A673 (cell line): ENCODE results near the gene TAF6. TPM values are rescaled to one million over a fixed set of nuclear protein-coding genes. Genes with fewer than 3 reads are reported as not detected.

Experiments used
- BruUV-seq: library from RNA; stranded (reverse); fragments of 400-500 nt; replicated peaks from 2 replicates; lab custom pipeline; 2021; lab: Mats Ljungman, UMichigan
- CTCF ChIA-PET: fragments of 300-600 bp; sonication (Branson Sonifier 250); formaldehyde crosslinking; loops from one replicate; lab custom pipeline; 2022; ENCODE audit warnings: antibody characterized with exemption; lab: Charles Lee
- POLR2A ChIA-PET: fragments of 300-600 bp; sonication (Branson Sonifier 250); formaldehyde crosslinking; loops from one replicate; lab custom pipeline; 2022; ENCODE audit warnings: antibody characterized with exemption; ENCODE audit not compliant: low non-redundant PET; lab: Charles Lee
- DNase-seq: peaks from one replicate; pipeline ENCODE4 v3.0.0-alpha.2; 2015; ENCODE audit warnings: low spot score
- H3K27ac ChIP-seq: fragments of 200-600 bp; sonication (generic); 2 replicates; pipeline ENCODE4 v1.5.1; 2016; ENCODE audit warnings: mixed run types, low read depth, mild to moderate bottlenecking, mixed read lengths, antibody characterized with exemption, low read length; ENCODE audit not compliant: poor library complexity, severe bottlenecking
- H3K27me3 ChIP-seq: fragments of 200-600 bp; sonication (generic); replicated peaks from 2 replicates; pipeline ENCODE4 v1.6.1; 2017; ENCODE audit warnings: mixed run types, low read depth, mild to moderate bottlenecking, mixed read lengths, antibody characterized with exemption, low read length; ENCODE audit not compliant: insufficient read depth, poor library complexity
- H3K36me3 ChIP-seq: fragments of 200-600 bp; sonication (generic); 2 replicates; pipeline ENCODE4 v1.6.1; 2016; ENCODE audit warnings: mixed run types, mild to moderate bottlenecking, mixed read lengths, antibody characterized with exemption, low read length; ENCODE audit not compliant: insufficient read depth, poor library complexity, severe bottlenecking
- H3K4me1 ChIP-seq: fragments of 200-600 bp; sonication (generic); 2 replicates; pipeline ENCODE4 v1.6.1; 2017; ENCODE audit warnings: mixed run types, mild to moderate bottlenecking, mixed read lengths, antibody characterized with exemption, low read length; ENCODE audit not compliant: insufficient read depth, poor library complexity, severe bottlenecking
- H3K4me3 ChIP-seq: fragments of 200-600 bp; sonication (generic); 2 replicates; pipeline ENCODE4 v1.5.1; 2016; ENCODE audit warnings: low read depth, mixed run types, mild to moderate bottlenecking, mixed read lengths, low read length; ENCODE audit not compliant: poor library complexity, severe bottlenecking
- H3K9me3 ChIP-seq: fragments of 200-600 bp; sonication (generic); 2 replicates; pipeline ENCODE4 v1.6.1; 2016; ENCODE audit warnings: mixed run types, low read depth, mild to moderate bottlenecking, mixed read lengths, antibody characterized with exemption, low read length; ENCODE audit not compliant: poor library complexity, severe bottlenecking
- CTCF ChIP-seq: fragments of 300-800, 200-600 bp; sonication (generic); conservative IDR thresholded peaks from 2 replicates; pipeline ENCODE4 v1.5.1; 2017; ENCODE audit warnings: low read depth, mild to moderate bottlenecking, antibody characterized with exemption, low read length, moderate library complexity, mixed read lengths
- EZH2 ChIP-seq: fragments of 200-600 bp; sonication (generic); IDR thresholded peaks from 2 replicates; pipeline ENCODE4 v1.6.1; 2017; ENCODE audit warnings: borderline replicate concordance, low read depth, mild to moderate bottlenecking, mixed read lengths, antibody characterized with exemption, low read length; ENCODE audit not compliant: poor library complexity, severe bottlenecking
- intact Hi-C: fragments of 100-400 bp; cut with micrococcal nuclease; formaldehyde crosslinking; loops from one replicate; pipeline ENCODE4 v1.10.0; 2022; ENCODE audit not compliant: unreplicated experiment
- total RNA-seq: library from RNA; stranded (reverse); gene quantifications from 2 replicates; pipeline ENCODE4 v1.2.3, GENCODE V29; 2021

TAF6 gene
- total RNA-seq, 1 experiment from 2014 or later: 97.3 TPM

DNA sequence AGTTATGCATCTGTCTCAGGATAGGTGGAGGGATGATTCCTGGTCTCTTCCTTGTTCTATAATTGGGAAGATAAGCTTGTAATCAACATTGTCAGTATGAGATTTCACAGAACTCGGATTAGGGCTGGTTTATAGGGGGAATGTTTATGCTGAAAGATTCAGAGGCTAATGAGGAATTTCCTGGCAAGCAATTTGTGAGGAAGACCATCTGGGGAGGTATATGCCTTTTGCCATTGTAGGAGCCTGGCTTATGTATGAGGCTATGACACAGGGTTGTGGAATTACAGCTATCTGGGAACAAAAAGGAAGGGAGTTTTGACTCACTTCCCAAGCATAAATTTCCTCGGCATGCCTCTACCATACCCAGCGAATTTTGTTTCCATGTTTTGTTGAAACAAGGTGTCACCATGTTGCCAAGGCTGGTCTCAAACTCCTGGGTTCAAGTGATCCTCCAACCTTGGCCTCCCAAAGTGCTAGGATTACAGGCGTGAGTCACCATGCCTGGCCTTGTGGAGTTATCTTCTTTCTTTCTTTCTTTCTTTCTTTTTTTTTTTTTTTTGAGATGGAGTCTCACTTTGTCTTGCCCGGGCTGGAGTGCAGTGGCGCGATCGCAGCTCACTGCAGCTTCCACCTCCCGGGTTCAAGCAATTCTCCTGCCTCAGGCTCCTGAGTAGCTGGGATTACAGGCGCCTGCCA is 32.0 kb downstream of the TAF6 start:
- Histone ChIP-seq H3K4me3 (no peak overlapping the region), H3K4me1 (peaks cover 39% of the 10 kb centered on the region), H3K9me3 (no peaks in the 10 kb centered on the region), H3K27me3 (no peaks in the 10 kb centered on the region), H3K36me3 (peaks cover 22% of the 10 kb centered on the region), H3K27ac (peak overlapping the region; percentile 91)
- no TSS peak for BruUV-seq
- intact Hi-C loops: no loop called here
- ChIA-PET CTCF (no interaction called here), POLR2A (interaction anchor here (0.6 to 0.7 kb wide), 2 partner anchors 11 to 42 kb away, joined by 3 read pairs; no protein-coding TSS in a partner anchor)
- no peak for TF ChIP-seq CTCF
- no peak for TF ChIP-seq EZH2
- peak; percentile 98 for DNase-seq

DNA sequence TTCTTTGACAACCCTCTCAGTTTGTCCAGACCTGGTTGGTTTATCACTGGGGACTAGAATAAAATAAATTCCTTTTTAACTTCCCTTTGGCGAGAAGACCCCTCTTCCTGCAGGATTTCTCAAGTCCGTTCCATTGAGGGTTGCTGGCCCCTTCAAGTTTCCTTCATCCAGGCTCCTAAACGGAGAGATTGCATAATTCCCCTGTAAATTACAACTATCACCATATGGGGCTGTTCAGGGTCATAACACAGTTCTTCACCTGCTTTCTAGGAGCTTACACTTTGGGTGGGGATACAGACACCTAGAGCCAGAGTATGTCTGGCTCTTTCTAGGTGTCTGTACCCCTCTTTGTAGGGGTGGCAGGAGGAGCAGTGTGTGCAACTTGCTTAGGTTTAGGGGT is 33.6 kb downstream of the TAF6 start:
- Histone ChIP-seq H3K4me3 (no peak overlapping the region), H3K27ac (no peak overlapping the region), H3K27me3 (no peaks in the 10 kb centered on the region), H3K36me3 (peaks cover 5% of the 10 kb centered on the region), H3K4me1 (peaks cover 34% of the 10 kb centered on the region), H3K9me3 (no peaks in the 10 kb centered on the region)
- no TSS peak for BruUV-seq
- intact Hi-C loops: no loop called here
- ChIA-PET CTCF (no interaction called here), POLR2A (no interaction called here)
- DNase-seq: no peak
- no peak for TF ChIP-seq CTCF
- TF ChIP-seq EZH2: no peak

- DNase-seq: no peak
- ChIA-PET POLR2A (interaction anchor here (0.6 kb wide), 1 partner anchor 262 kb away, joined by 11 read pairs; no protein-coding TSS in a partner anchor), CTCF (interaction anchor here (0.6 kb wide), 1 partner anchor 18 kb away, joined by 4 read pairs; the partner anchor contains the start of genes AP4M1 and MCM7)
- no peak for TF ChIP-seq EZH2
- no peak for TF ChIP-seq CTCF
- no TSS peak for BruUV-seq
- H3K36me3 ChIP-seq: peaks cover 22% of the 10 kb centered on the region
- intact Hi-C loops: loop anchor here (5.0 kb wide), 1 partner anchor 86 kb away; no protein-coding TSS in a partner anchor
- H3K4me3 ChIP-seq: no peak overlapping the region
- H3K4me1 ChIP-seq: peaks cover 25% of the 10 kb centered on the region
- H3K27ac ChIP-seq: no peak overlapping the region
- no peaks in the 10 kb centered on the region for H3K27me3 ChIP-seq
- H3K9me3 ChIP-seq: no peaks in the 10 kb centered on the region
Observed at GRCh38 chr7:100082978-100083377, 36.2 kb downstream of the TAF6 start.
